Neural cell (in vitro differentiated cells): ENCODE data around the gene PLN.

Source experiments
- CTCF ChIP-seq: fragments of 450-650 bp; IDR thresholded peaks from 2 replicates; pipeline ENCODE4 v1.5.1; 2014; ENCODE audit warnings: antibody characterized with exemption, mild to moderate bottlenecking, moderate library complexity; ENCODE audit not compliant: poor library complexity, severe bottlenecking
- EP300 ChIP-seq: fragments of 450-650 bp; conservative IDR thresholded peaks from 2 replicates; pipeline ENCODE4 v1.6.1; 2014; ENCODE audit warnings: antibody characterized with exemption, mild to moderate bottlenecking, moderate library complexity; ENCODE audit not compliant: poor library complexity, severe bottlenecking
- EZH2 ChIP-seq: fragments of 200-600, 300-800 bp; shearing (Covaris generic), sonication (generic); IDR thresholded peaks from 2 replicates; pipeline ENCODE4 v1.6.1; 2014; ENCODE audit warnings: antibody characterized with exemption, low read length, borderline replicate concordance, mild to moderate bottlenecking; ENCODE audit not compliant: insufficient read depth, poor library complexity, severe bottlenecking
- MXI1 ChIP-seq: fragments of 450-650 bp; conservative IDR thresholded peaks from 2 replicates; pipeline ENCODE4 v1.6.1; 2014; ENCODE audit warnings: antibody characterized with exemption, mild to moderate bottlenecking; ENCODE audit not compliant: poor library complexity, severe bottlenecking
- POLR2AphosphoS5 ChIP-seq: IDR thresholded peaks from 2 replicates; pipeline ENCODE4 v1.6.1; 2012
- RAD21 ChIP-seq: fragments of 450-650 bp; conservative IDR thresholded peaks from 2 replicates; pipeline ENCODE4 v1.6.1; 2014; ENCODE audit warnings: antibody characterized with exemption, mild to moderate bottlenecking, moderate library complexity
- REST ChIP-seq: IDR thresholded peaks from 2 replicates; pipeline ENCODE4 v1.6.1; 2012; ENCODE audit warnings: borderline replicate concordance
- SMC3 ChIP-seq: fragments of 450-650 bp; conservative IDR thresholded peaks from 2 replicates; pipeline ENCODE4 v1.6.1; 2014; ENCODE audit warnings: antibody characterized with exemption, mild to moderate bottlenecking, moderate library complexity; ENCODE audit not compliant: poor library complexity

- TF ChIP-seq CTCF (no peak), EP300 (no peak), MXI1 (no peak), POLR2AphosphoS5 (no peak), REST (no peak), EZH2 (no peak), SMC3 (no peak), RAD21 (no peak)
These were observed 36.0 kb upstream of the PLN start for GRCh38 chr6:118511930-118512715.
